Left kidney (tissue), 2 donors: ENCODE data around the gene ATXN1L. TPM values are rescaled to one million over a fixed set of nuclear protein-coding genes. Genes with fewer than 3 reads are reported as not detected.
"Not testable (repeated sequence)": the region's sequence is repeated elsewhere in the genome, so short reads cannot be mapped to it uniquely, and the experiment has no call there.

Source experiments
- DNase-seq: peaks from one replicate; pipeline ENCODE4 v3.0.0-alpha.2; 2013
- polyA plus RNA-seq: library from polyadenylated mRNA; unstranded; fragments of 120-200 nt; gene quantifications from one replicate; pipeline ENCODE4 v1.2.1, GENCODE V29; 2013; ENCODE audit not compliant: insufficient read length

ATXN1L gene
- polyA plus RNA-seq, 1 donor, result 37.9 TPM

DNA sequence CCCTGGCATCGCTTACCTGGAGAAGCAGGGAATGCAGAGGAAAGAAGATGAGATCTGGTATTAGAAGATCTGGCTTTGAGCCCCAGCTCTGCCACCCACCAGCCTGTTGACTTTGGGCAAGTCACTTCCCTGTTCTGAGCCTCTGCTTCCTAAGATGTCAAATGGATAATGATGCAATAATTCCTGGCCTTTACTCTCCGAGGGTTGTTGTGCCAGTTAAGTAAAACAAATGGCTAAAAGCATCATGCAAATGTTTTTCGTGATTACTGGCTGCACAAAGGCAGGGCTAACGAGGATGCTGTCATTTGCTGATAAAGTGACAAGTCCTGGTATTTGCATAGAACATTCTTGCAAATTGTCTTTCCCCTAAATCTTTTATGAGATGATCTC is 39.5 kb downstream of the ATXN1L start:
- DNase-seq, result no peak

DNA sequence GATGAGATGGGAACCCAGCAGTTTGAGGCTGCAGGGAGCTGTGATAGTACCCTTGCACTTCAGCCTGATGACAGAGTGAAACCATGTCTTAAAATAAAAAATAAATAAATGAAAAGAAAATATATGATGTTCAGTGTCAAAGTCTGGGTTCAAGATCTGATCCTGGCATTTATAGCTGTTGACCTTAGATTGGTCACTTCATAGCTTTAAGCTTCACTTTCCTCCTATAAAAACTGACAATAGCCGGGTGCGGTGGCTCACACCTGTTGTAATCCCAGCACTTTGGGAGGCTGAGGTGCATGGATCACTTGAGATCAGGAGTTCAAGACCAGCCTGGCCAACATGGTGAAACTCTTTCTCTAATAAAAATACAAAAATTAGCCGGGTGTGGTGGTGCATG is 43.4 kb downstream of the ATXN1L start:
- DNase-seq, result no peak

DNA sequence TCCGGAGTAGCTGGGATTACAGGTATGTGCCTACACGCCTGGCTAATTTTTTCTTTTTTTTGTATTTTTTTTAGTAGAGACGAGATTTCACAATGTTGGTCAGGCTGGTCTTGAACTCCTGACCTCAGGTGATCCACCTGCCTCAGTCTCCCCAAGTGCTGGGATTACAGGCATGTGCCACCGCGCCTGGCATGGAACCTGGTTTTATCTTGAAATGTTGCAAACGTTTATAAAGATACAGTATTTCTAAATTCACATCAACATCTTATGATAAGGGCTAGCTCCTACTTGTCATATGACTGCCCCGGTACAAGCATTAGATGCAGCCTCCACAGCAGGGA is 48.1 kb downstream of the ATXN1L start:
- no peak for DNase-seq

DNA sequence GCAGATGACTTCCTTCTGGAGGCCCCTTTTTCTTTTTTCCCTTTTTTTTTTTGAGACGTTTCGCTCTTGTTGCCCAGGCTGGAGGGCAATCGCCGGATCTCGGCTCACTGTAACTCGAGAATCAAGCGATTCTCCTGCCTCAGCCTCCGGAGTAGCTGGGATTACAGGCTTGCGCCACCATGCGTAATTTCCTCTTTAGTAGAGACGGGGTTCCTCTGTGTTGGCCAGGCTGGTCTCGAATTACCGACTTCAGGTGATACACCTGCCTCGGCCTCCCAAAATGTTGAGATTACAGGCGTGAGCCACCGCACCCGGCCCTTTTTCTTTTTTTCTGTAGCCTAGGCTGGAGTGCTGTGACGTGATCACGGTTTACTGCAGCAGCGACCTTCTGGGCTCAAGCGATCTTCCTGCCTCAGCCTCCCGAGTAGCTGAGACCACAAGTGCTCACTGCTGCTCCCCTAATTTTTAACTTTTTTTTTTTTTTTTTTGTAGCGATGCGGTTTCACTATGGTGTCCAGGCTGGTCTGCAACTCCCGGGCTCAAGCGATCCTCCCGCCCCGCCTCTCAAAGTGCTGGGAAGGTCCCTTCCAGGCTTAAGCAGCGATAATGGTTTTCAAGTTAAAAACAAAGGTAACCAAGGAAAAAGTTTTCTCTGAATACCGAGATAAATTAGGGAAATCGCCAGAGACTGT is 48.6 kb downstream of the ATXN1L start:
- peak; percentile 59 for DNase-seq

DNA sequence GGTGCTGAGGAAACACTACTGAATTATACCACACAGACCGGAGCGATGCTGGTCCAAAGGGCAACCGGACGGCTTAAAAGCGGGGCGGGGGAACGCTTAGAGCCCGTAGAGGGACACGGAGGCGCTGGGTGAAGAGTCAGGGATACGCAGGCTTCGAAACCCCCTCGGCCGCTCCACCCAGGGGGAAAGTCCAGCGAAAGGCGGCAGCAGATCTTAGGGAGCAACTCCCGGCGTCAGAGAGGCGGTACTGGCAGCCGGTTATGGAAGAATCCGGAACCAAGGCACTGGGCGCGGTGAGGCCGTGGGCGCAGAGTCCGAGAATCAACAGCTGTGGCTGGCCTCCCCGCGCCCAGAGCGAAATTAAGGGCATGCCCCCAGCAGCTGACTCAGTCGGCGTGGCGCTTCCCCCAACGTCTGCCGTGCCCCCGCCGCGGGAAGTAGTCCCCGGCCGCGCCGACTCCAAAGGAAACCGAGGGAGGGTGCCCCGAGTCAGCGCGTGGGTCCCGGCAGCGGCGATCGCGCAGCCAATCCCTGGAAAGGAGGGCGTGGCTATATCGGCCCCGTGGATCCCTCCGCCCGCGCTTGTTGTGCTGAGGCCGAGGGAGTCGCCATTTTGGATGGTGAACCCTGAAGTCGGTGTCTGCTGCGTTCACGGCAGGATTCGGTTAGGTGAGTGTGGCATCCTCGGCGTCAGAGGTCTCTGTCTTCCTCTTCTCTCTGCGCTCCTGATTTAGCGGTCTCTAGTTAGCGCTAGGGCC is 49.3 kb downstream of the ATXN1L start, which contains the start of gene IST1:
TSS of gene IST1 (plus strand) at position 611 of the 758 bp plus-strand sequence. CDS start 20,110 bp downstream, outside the sequence.
- peak; percentile 98 for DNase-seq

DNA sequence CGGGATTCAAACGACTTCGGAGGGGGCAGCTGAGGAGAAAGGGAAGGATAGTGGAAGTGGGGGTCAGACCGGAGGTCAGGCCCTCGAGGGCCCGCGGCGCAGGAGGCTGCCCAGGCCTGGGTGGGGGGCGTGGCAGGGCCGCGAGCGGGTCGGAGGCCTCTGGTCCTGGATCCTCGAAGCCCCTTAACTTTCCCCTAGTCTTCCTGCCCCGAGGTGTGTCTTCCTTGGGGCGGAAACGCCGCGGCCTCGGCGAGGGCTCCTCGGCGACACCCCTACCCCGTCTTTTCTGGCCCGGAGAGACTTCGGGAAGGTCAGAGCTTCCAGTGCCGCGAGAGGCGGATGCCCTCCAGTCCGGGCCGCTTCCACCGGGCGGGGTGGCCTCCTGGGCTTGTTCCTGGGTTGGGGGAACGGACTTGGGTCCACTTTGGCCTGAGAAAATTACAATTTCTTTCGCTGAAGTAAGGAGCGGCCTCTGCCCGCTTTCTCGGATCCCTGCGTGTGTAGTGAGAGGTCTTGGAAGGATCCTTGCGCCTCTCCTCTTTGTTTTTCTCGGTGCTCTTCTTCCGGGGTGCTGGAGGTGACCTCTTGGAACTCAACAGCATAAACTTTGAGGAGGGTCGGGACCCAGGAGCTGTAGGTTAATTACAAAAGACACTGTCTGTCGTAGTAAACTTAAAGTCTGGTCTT is 50.0 kb downstream of the ATXN1L start:
- peak; percentile 32 for DNase-seq

DNA sequence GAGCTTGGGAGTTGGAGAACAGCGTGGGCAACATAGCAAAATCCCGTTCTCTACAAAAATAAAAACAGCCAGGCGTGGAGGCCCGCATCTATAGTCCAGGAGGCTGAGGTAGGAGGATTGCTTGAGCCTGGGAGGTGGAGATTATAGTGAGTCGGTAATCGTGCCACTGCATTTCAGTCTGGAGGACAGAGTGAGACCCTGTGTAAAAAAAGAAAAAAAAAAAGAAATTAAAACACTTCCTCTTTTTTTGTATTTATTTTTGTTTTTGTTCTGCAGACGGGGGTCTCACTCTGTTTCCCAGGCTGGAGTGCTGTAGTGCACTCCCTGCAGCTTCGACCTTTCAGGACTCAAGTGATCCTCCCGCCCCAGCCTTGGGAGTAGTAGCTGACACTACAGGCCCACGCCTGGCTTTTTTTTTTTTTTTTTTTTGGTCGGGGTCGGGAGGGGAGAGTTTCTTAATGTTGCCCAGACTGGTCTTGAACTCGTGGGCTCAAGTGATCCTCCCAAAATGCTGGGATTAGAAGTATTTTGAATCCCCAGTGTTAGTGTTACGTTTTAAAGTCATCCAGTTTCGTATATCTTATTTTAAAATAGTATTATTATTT is 51.1 kb downstream of the ATXN1L start:
- no peak for DNase-seq

DNA sequence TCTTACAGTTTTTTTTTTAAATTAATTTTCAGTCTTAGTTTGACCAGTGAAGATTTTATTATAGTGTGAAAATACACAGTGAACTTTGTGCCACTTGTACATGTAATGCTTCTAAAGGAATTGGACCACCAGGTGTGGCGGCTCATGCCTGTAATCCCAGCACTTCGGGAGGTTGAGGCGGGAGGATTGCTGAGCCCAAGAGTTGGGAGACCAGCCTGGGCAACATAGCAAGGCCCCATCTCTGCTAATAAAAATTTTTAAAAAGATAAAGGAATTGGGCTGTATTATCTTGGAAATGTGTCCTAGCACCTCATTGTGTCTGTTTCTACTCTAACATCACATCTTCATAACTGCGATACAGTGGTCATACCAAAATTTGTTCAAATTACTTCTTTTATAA is 53.4 kb downstream of the ATXN1L start:
- no peak for DNase-seq

DNA sequence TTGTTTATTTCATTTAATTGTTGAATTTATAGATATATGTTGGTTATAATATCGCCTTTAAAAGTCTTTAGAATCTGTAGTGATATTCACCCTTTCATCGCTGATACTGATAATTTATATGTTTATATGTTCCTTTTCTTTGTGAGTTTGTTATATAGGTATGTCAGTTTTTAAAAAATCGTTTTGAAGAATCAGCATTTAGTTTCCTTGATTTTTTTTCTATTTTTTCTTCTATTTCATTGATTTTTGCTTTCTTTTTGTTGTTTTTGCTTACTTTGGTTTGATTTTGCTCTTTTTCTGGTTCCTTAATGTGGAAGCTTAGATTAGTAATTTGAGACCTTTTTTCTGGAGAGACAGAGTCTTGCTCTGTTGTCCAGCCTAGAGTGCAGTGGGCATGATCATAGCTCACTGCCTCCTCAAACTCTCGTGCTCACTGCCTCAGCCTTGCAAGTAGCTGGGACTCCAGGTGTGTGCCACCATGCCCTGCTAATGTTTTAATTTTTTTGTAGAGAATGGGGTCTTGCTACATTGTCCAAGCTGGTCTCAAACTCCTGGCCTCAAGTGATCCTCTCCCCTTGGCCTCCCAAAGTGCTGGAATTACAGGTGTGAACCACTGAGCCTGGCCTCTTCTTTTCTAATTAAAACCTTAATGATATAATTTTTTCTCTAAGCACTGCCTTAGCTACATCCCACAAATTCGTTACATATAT is 57.0 kb downstream of the ATXN1L start:
- DNase-seq, result no peak

DNA sequence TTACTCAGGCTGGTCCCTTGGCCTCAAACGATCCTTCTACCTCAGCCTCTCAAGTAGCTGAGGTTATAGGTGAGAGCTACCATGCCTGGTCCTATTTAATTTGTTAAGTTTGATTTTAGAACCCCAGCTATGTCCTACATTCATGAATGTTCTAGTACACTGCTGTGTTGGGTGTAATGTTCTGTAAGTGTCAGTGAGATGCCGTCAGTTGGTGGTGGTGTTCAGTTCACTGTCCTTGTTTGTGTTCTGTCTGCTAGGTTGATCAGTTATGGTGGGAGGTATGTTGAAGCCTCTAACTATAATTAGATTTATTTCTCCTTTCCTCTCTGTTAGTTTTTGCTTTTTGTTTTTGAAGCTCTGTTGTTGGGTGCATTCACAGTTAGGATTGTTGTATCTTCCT is 57.8 kb downstream of the ATXN1L start:
- DNase-seq, result no peak

DNA sequence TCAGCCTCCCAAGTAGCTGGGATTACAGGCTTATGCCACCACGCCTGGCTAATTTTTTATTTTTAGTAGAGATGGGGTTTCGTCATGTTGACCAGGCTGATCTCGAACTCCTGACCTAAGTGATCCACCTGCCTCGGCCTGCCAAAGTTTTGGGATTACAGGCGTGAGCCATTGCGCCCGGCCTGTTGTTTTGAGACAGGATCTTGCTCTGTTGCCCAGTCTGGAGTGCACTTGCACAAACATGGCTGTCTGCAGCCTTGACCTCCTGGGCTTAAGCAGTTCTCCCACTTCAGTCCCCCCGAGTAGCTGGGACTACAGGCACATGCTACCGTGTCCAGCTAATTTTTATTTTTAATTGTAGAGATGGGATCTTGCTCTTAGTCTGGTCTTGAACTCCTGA is 58.5 kb downstream of the ATXN1L start:
- DNase-seq, result no peak

DNA sequence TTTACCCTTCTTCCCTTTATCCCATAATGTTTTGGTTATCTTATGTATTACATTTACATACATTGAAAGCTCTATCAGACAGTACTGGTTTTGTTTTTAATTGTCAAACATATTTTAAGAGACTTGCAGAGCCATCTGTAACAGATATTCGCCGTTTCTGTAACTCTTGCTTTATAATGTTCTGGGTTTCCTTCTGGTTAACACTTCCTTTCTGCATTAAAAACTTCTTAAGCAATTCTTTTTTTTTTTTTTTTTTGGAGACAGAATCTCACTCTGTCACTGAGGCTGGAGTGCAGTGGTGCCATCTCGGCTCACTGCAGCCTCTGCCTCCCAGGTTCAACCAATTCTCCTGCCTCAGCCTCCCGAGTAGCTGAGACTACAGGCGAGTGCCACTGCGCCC is 60.0 kb downstream of the ATXN1L start:
- DNase-seq, result not testable (repeated sequence)

Other genes with a start within 250 kb of the ATXN1L start
- gene MARVELD3, start 219.8 kb upstream of the ATXN1L start, polyA plus RNA-seq, result 17.0 TPM
- 13.2 TPM for gene PHLPP2, start 121.3 kb upstream of the ATXN1L start, polyA plus RNA-seq
- gene AP1G1, start 37.1 kb upstream of the ATXN1L start, polyA plus RNA-seq, result 107 TPM
- 26.2 TPM for gene ZNF821, start 38.2 kb downstream of the ATXN1L start, polyA plus RNA-seq
- gene IST1, start 49.6 kb downstream of the ATXN1L start, polyA plus RNA-seq, result 359 TPM
- gene PKD1L3, start 154.4 kb downstream of the ATXN1L start, polyA plus RNA-seq, result 0.17 TPM
- gene DHODH, start 162.8 kb downstream of the ATXN1L start, polyA plus RNA-seq, result 16.3 TPM
- gene HP, start 208.5 kb downstream of the ATXN1L start, polyA plus RNA-seq, result 0.27 TPM
- not detected for gene HPR, start 217.2 kb downstream of the ATXN1L start, polyA plus RNA-seq
- 24.0 TPM for gene TXNL4B, start 247.6 kb downstream of the ATXN1L start, polyA plus RNA-seq
- gene DHX38, start 247.9 kb downstream of the ATXN1L start, polyA plus RNA-seq, result 80.0 TPM